Middle frontal gyrus (tissue), 1 donor: ENCODE results near the gene TBC1D10A.

Source experiments
- DNase-seq: peaks from one replicate; pipeline ENCODE4 v3.0.0-alpha.2; 2015; ENCODE audit warnings: low spot score; ENCODE audit errors: extremely low spot score

The TBC1D10A gene

DNA sequence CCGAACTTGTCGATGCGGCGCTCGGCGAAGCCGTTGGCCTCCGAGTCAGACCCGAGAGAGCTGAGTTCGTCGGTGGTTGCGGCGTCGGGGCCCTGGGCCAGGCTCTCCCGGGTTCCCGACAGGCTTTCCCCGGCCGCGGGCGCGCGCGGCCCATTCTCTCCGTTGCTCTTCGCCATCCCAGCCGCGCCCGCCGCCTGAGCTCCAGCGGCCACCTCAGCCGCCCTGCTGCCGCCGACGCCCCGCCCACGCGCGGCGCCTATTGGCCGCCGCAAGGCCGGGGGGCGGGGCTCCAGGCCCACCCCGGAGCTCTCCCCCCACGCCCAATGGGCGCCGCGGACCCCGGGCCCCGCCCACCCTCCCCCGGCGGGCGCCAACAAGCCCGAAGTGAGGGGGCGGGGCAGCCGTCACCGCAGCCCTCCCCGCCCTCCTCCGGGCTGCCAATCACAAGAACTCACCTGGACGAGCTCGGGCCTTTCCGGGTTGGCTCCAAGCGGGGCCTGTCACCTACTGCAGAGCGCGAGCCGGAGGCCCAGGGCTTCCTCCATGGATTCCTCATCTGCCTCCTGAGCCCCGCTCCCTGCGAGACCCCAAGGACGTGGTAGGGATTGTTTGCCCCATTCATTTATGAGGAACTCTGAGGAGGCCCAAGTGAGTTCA, at the start of gene TBC1D10A:
Gene TBC1D10A, minus strand, starts transcription at position 236 of the 657 bp plus-strand sequence. Its CDS starts 60 bp downstream, at position 176.
- peak; percentile 71 for DNase-seq

DNA sequence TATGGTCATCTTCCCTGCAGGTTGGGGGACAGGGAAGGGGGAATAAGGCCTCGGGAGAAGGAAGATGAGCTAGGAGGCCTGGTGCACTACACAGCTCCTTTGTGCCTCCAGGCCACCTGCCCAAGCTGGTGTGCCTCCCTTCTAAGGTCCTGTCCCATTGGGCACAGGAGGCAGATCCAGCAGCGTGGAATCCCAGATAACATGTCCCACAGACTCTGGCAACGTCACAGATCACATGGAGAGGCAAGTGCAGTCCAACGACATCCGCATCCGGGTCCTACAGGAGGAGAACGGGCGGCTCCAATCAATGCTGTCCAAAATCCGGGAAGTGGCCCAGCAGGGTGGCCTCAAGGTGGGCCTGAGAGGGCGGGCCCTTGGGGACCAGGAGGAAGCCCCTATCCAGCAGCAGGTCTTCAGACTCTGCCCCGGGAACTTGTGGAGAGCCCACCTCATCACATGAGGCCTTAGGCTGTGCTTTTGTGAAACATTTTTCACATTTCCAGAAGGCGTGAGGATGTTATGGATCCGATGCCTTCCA, 48.6 kb upstream of the TBC1D10A start:
- no peak for DNase-seq

- DNase-seq = no peak
Measured at GRCh38 chr22:30373331-30374325, 46.9 kb upstream of the TBC1D10A start.

GRCh38 chr22:30372915-30373314, 46.2 kb upstream of the TBC1D10A start:
- no peak for DNase-seq

DNA sequence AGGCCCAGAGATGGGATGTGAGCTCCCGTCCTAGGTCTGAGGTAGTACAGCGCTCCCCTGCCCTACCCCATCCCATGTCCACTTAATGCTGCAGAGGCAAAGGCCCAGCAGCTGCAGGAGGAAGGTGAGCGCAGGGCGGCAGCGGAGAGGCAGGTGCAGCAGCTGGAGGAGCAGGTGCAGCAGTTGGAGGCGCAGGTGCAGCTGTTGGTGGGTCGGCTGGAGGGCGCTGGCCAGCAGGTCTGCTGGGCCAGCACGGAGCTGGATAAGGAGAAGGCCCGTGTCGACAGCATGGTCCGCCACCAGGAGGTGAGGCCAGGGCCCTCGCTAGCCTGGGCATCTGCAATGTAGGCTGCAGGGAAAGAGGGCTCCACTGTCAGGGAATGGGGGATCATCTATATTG, 45.2 kb upstream of the TBC1D10A start:
- DNase-seq = no peak

- DNase-seq = no peak
Measured at GRCh38 chr22:30371321-30371720, 44.6 kb upstream of the TBC1D10A start.

GRCh38 chr22:30370641-30371230, 44.0 kb upstream of the TBC1D10A start:
- DNase-seq = no peak

DNA sequence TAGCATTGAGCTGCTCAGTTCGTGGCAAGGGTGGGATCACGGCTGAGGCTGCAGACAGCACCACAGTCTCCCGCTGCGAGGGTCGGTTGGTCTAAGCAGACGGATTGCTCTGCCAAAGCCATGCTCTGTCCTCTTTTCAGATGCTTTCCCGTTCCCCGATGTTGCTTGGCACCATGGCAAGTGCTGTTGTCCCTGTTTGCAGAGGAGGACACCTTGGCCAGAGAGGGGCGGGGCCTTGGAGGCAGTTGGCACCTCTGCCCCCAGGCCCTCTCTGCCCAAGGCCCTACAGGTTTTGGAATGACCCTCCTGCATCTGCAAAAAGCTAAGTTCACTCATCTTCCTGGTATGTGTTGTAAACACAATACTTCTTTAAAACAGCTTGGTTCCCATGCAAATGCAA, 41.7 kb upstream of the TBC1D10A start:
- DNase-seq = no peak

DNA sequence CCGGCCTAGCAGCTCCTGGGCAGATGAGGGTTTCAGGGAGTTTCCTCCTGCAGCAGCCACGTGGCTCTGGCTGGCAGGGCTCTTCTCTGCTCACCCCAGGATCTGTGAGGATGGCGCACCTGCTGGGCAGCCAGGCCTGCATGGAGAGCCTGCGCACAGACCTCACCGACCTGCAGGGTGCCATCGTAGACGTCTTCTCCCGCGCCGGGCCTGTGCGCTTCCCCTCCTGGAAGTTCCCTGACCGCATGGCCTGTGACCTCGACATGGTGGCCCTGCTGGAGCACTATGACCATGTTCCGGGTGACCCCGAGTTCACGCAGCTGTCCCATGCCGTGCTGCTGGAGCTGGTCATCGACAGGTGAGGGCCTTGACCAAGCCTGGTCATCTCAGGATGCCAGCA, 39.1 kb upstream of the TBC1D10A start:
- no peak for DNase-seq

DNA sequence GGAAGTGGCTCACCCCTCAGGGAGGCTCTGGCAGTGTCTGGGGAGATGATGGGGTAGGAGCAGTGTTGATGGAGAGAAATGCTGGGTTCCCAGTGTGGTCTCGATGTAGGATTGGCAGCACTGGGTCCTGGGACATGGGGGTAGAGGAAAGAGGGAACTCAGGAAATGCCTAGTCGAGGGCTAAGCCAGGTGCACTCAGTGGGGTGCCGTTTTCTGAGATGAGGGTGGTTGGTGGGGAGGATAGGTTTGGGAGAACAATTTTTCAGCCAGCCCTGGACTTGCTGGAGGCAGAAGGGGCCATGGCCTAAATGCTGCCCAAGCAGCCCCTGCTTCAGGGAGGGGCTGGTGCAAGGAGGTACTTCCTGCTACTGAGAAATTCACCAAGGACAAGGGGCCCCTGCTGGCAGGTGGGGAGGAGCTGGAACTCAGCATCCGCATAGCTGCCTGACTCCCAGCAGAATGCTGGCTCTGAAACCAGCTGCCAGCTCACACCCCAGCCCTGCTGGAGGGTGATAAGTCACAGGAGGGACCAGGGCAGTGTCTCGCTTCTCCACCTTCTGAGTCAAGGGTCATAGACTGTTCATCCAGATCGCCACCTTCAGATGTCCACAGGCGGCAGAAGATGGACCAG, 36.0 kb upstream of the TBC1D10A start:
- DNase-seq = no peak

DNA sequence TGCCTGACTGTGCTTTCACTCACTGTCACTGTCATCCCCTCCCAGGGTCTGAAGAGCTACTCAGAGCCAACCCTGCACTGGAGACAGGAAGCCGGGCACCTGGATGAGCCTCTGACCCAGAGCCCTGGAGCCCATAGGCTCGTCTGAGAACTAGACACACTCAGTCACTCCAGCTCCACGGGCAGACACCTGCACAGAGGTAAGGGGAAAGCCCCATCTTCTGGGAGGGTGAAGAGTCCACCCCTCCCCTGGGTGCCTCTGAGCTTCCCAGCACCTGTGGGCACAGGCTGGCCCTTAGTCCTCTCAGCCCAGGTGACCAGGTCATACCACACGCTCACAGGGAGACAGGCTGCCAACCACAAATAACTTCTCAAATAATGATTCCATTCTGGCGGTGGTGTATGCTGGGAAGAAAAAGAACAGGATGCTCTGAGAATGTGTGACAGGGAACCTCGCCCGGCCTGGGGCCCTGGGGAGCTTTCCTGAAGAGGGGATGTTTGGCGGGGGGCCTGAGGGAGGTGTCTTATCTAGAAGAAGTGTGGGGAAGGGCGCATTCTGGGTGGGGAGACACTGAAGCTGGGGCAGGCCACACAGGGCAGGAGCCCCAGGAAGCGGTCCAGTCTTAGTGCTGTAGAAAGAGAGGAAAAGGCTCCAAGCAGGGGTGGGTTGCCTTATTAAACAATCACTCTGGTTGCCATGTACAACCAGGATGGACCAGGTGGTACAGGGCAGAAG, 35.3 kb upstream of the TBC1D10A start:
- DNase-seq = no peak

DNA sequence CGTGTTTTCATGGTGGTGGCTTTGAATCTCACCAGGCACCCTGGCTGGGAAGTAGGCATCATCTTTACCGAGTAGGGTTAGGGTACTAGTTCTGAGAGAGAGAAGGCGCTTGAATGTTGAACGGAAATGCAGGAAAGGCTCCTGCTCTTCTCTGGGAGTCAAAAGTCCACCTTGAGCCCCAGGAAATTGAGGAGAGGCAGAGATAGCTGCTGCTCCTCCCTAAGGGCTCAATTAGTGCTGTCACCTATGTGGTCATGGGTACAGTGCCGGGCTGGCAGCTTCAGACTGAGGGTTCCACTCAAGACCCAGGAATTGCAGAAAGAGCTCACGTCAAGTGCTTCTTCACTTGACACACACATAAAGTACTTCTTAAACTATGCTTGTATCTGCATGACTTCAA, 31.8 kb upstream of the TBC1D10A start:
- DNase-seq = no peak

- no peak for DNase-seq
Measured at GRCh38 chr22:30357650-30358215, 31.0 kb upstream of the TBC1D10A start.

DNA sequence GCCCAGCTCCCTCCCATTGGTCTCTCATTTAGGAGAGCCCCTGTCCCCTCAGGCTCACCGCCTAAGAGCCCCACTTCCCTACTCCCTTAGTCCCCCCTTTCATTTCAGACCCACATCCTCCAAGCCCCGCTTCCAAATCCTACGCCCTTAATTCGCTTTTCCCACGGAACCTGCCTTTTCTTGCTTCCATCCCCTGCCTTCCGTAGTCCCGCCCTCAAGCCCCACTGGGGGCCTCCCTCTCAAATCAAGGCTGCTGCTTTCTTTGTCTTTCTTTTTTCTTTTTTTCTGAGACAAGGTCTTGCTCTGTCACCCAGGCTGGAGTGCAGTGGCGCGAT, 30.5 kb upstream of the TBC1D10A start:
- DNase-seq = no peak

GRCh38 chr22:30356449-30357235, 29.9 kb upstream of the TBC1D10A start, which contains the start of the genes CCDC157 and SF3A1:
Gene CCDC157, plus strand, starts transcription at chr22:30357007. Its CDS starts 8,994 bp downstream, at chr22:30366001.
Gene SF3A1, minus strand, starts transcription at chr22:30356894. Its CDS starts 102 bp downstream, at chr22:30356792.
- peak; percentile 91 for DNase-seq

GRCh38 chr22:30354644-30355043, 27.9 kb upstream of the TBC1D10A start:
- DNase-seq = no peak

GRCh38 chr22:30351226-30351625, 24.5 kb upstream of the TBC1D10A start:
- DNase-seq = no peak

DNA sequence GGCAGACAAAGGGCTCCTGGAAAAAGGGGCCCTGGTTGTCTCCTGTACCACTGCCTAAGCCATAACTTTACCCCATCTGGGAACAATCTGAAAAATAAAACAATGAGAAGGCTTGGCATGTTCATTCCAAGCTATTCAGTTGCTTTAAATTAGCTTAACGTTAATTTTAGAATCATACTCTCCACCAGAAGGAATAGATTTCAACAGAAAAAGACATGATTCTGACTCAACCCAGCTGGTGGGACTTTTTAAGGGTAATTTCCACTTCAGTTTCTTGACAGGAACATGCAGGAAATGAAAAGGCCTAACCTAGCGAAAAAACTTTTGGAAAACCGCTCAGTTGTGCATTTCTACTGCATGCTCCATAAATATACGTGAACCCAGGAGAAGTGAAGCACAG, 22.1 kb upstream of the TBC1D10A start:
- no peak for DNase-seq

DNA sequence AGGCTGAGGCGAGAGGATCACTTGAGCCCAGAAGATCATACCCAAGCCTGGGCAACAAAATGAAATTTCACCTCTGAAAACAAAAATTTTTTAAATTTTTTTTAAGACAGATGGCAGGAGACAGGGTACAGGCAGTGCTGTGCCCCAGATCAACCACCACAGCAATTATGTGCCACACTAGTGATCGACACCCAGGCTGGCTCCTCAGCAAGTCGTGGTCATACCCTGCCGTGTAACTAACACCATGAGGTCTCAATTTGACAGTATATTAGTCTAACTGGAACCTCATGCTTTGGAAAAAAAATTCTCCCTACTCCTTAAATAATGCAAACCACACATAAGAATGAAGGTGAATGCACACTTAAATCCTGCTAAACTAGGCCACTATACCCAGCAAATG, 21.7 kb upstream of the TBC1D10A start:
- no peak for DNase-seq
